Neural cell (in vitro differentiated cells): Measurements from ENCODE around the gene KCNIP3.

Source experiments
- EP300 ChIP-seq: fragments of 450-650 bp; conservative IDR thresholded peaks from 2 replicates; pipeline ENCODE4 v1.6.1; 2014; ENCODE audit warnings: antibody characterized with exemption, mild to moderate bottlenecking, moderate library complexity; ENCODE audit not compliant: poor library complexity, severe bottlenecking
- EZH2 ChIP-seq: fragments of 200-600, 300-800 bp; shearing (Covaris generic), sonication (generic); IDR thresholded peaks from 2 replicates; pipeline ENCODE4 v1.6.1; 2014; ENCODE audit warnings: antibody characterized with exemption, low read length, borderline replicate concordance, mild to moderate bottlenecking; ENCODE audit not compliant: insufficient read depth, poor library complexity, severe bottlenecking
- MXI1 ChIP-seq: fragments of 450-650 bp; conservative IDR thresholded peaks from 2 replicates; pipeline ENCODE4 v1.6.1; 2014; ENCODE audit warnings: antibody characterized with exemption, mild to moderate bottlenecking; ENCODE audit not compliant: poor library complexity, severe bottlenecking
- POLR2AphosphoS5 ChIP-seq: IDR thresholded peaks from 2 replicates; pipeline ENCODE4 v1.6.1; 2012
- RAD21 ChIP-seq: fragments of 450-650 bp; conservative IDR thresholded peaks from 2 replicates; pipeline ENCODE4 v1.6.1; 2014; ENCODE audit warnings: antibody characterized with exemption, mild to moderate bottlenecking, moderate library complexity
- SMC3 ChIP-seq: fragments of 450-650 bp; conservative IDR thresholded peaks from 2 replicates; pipeline ENCODE4 v1.6.1; 2014; ENCODE audit warnings: antibody characterized with exemption, mild to moderate bottlenecking, moderate library complexity; ENCODE audit not compliant: poor library complexity
- TAF1 ChIP-seq: IDR thresholded peaks from 2 replicates; pipeline ENCODE4 v1.6.1; 2012; ENCODE audit warnings: low read depth
- TF ChIP-seq, protein P1 (sequence below): fragments of 450-650 bp; IDR thresholded peaks from 2 replicates; pipeline ENCODE4 v1.5.1; 2014; ENCODE audit warnings: antibody characterized with exemption, mild to moderate bottlenecking, moderate library complexity; ENCODE audit not compliant: poor library complexity, severe bottlenecking
- TF ChIP-seq, protein P2 (sequence below): IDR thresholded peaks from 2 replicates; pipeline ENCODE4 v1.6.1; 2012; ENCODE audit warnings: borderline replicate concordance

DNA sequence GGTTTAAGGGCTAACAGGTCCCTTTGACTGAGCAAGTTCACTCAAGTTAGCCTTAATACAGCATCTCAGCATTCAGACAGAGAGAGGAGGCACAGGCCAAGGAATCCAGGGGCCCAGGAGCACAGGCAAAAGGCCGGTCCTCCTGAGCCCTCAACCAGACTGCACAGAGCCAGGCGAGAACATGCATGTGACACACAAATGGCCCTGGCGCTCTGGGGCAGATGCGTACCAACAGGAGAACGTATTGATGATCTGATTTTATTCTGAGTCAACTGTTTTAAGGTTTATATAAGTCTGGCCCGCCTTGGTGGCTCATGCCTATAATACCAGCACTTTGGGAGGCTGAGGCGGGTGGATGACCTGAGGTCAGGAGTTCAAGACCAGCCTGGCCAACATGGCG, 34.9 kb downstream of the KCNIP3 start:
- TF ChIP-seq RAD21: no peak
- no peak for TF ChIP-seq POLR2AphosphoS5
- TF ChIP-seq, protein P1, sequence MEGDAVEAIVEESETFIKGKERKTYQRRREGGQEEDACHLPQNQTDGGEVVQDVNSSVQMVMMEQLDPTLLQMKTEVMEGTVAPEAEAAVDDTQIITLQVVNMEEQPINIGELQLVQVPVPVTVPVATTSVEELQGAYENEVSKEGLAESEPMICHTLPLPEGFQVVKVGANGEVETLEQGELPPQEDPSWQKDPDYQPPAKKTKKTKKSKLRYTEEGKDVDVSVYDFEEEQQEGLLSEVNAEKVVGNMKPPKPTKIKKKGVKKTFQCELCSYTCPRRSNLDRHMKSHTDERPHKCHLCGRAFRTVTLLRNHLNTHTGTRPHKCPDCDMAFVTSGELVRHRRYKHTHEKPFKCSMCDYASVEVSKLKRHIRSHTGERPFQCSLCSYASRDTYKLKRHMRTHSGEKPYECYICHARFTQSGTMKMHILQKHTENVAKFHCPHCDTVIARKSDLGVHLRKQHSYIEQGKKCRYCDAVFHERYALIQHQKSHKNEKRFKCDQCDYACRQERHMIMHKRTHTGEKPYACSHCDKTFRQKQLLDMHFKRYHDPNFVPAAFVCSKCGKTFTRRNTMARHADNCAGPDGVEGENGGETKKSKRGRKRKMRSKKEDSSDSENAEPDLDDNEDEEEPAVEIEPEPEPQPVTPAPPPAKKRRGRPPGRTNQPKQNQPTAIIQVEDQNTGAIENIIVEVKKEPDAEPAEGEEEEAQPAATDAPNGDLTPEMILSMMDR: no peak
- TF ChIP-seq TAF1: no peak
- TF ChIP-seq EP300: no peak
- no peak for TF ChIP-seq SMC3
- TF ChIP-seq, protein P2, sequence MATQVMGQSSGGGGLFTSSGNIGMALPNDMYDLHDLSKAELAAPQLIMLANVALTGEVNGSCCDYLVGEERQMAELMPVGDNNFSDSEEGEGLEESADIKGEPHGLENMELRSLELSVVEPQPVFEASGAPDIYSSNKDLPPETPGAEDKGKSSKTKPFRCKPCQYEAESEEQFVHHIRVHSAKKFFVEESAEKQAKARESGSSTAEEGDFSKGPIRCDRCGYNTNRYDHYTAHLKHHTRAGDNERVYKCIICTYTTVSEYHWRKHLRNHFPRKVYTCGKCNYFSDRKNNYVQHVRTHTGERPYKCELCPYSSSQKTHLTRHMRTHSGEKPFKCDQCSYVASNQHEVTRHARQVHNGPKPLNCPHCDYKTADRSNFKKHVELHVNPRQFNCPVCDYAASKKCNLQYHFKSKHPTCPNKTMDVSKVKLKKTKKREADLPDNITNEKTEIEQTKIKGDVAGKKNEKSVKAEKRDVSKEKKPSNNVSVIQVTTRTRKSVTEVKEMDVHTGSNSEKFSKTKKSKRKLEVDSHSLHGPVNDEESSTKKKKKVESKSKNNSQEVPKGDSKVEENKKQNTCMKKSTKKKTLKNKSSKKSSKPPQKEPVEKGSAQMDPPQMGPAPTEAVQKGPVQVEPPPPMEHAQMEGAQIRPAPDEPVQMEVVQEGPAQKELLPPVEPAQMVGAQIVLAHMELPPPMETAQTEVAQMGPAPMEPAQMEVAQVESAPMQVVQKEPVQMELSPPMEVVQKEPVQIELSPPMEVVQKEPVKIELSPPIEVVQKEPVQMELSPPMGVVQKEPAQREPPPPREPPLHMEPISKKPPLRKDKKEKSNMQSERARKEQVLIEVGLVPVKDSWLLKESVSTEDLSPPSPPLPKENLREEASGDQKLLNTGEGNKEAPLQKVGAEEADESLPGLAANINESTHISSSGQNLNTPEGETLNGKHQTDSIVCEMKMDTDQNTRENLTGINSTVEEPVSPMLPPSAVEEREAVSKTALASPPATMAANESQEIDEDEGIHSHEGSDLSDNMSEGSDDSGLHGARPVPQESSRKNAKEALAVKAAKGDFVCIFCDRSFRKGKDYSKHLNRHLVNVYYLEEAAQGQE: no peak
- no peak for TF ChIP-seq EZH2
- TF ChIP-seq MXI1: no peak
